Naive B cell (primary cell): ENCODE measurements around the gene SEZ6. TPM values are rescaled to one million over a fixed set of nuclear protein-coding genes. Genes with fewer than 3 reads are reported as not detected.

ENCODE experiments used
- ATAC-seq, 2 donors: fragments of 150-1000 bp; cut with Tn5 transposase; 2 replicates each; pipeline ENCODE4 v1.10.0; 2021; ENCODE audit warnings: low read depth in 2 of 2, mild to moderate bottlenecking in 2 of 2, moderate library complexity in 2 of 2
- DNase-seq: peaks from one replicate; pipeline ENCODE4 v3.0.0; 2022
- H3K27ac Mint-ChIP-seq, 6 donors: one replicate each; pipeline ENCODE4 v1.8.0; 2020 to 2022; ENCODE audit warnings: mild to moderate bottlenecking in 6 of 6, mixed read lengths in 6 of 6, moderate library complexity in 5 of 6, inconsistent platforms in 2 of 6
- H3K27me3 Mint-ChIP-seq, 3 donors: one replicate each; pipeline ENCODE4 v1.8.0; 2021 to 2022; ENCODE audit warnings: mixed read lengths in 3 of 3, mild to moderate bottlenecking in 1 of 3
- H3K36me3 Mint-ChIP-seq, 2 donors: one replicate each; pipeline ENCODE4 v1.8.0; 2020 to 2022; ENCODE audit warnings: mixed read lengths in 2 of 2, inconsistent platforms in 1 of 2, mild to moderate bottlenecking in 1 of 2
- H3K4me1 Mint-ChIP-seq, 3 donors: one replicate each; pipeline ENCODE4 v1.8.0; 2020 to 2022; ENCODE audit warnings: mixed read lengths in 3 of 3, inconsistent platforms in 1 of 3, mild to moderate bottlenecking in 1 of 3, moderate library complexity in 1 of 3
- H3K4me3 Mint-ChIP-seq, 8 donors: one replicate each; pipeline ENCODE4 v1.8.0; 2020 to 2022; ENCODE audit warnings: mild to moderate bottlenecking in 8 of 8, mixed read lengths in 8 of 8, moderate library complexity in 8 of 8, inconsistent platforms in 2 of 8
- H3K9me3 Mint-ChIP-seq, 7 donors: one replicate each; pipeline ENCODE4 v1.8.0; 2020 to 2022; ENCODE audit warnings: mixed read lengths in 7 of 7, mild to moderate bottlenecking in 5 of 7, inconsistent platforms in 2 of 7, moderate library complexity in 1 of 7
- polyA plus RNA-seq, 6 donors: library from polyadenylated mRNA; unstranded; fragments of 300-500 nt; fragmentation: Illumina TruSeq; gene quantifications; one replicate each; pipeline ENCODE4 v1.2.3, GENCODE V29; 2021; ENCODE audit warnings: low read depth in 6 of 6

SEZ6 gene
- polyA plus RNA-seq, 6 donors from 2014 or later, result 0.41 to 3.6 (median 1.7) TPM

GRCh38 chr17:28912938-28913333 lies 92.9 kb downstream of the SEZ6 start:
- H3K27me3 Mint-ChIP-seq, result no peaks in the 10 kb centered on the region
- DNase-seq (no peak), ATAC-seq (no peak)
- H3K36me3 Mint-ChIP-seq, result peaks cover 10 to 15% of the 10 kb centered on the region in 2 donors
- no peak overlapping the region for H3K4me3 Mint-ChIP-seq
- no peaks in the 10 kb centered on the region for H3K4me1 Mint-ChIP-seq
- H3K27ac Mint-ChIP-seq, result peak overlapping the region in 1 of 6 donors; percentile 38
- H3K9me3 Mint-ChIP-seq, result no peaks in the 10 kb centered on the region

GRCh38 chr17:28912281-28912937 lies 93.4 kb downstream of the SEZ6 start:
- peaks cover 15% of the 10 kb centered on the region in 2 donors for H3K36me3 Mint-ChIP-seq
- H3K4me3 Mint-ChIP-seq, result no peak overlapping the region
- H3K27ac Mint-ChIP-seq, result no peak overlapping the region
- H3K4me1 Mint-ChIP-seq, result no peaks in the 10 kb centered on the region
- ATAC-seq (no peak), DNase-seq (no peak)
- no peaks in the 10 kb centered on the region for H3K27me3 Mint-ChIP-seq
- no peaks in the 10 kb centered on the region for H3K9me3 Mint-ChIP-seq

GRCh38 chr17:28911411-28912045 lies 94.3 kb downstream of the SEZ6 start:
- H3K27ac Mint-ChIP-seq, result peak overlapping the region in 1 of 6 donors; percentile 33
- peaks cover 13 to 18% of the 10 kb centered on the region in 2 donors for H3K36me3 Mint-ChIP-seq
- H3K27me3 Mint-ChIP-seq, result no peaks in the 10 kb centered on the region

GRCh38 chr17:28910534-28910933 lies 95.3 kb downstream of the SEZ6 start:
- Mint-ChIP-seq H3K9me3 (no peaks in the 10 kb centered on the region), H3K36me3 (peaks cover 9 to 18% of the 10 kb centered on the region in 2 donors)
- ATAC-seq, result no peak

More at GRCh38 chr17:28911411-28912045, 94.3 kb downstream of the SEZ6 start:
- ATAC-seq (no peak), DNase-seq (no peak)
- Mint-ChIP-seq H3K4me1 (no peaks in the 10 kb centered on the region), H3K9me3 (no peaks in the 10 kb centered on the region), H3K4me3 (no peak overlapping the region)

GRCh38 chr17:28908640-28909167 lies 97.1 kb downstream of the SEZ6 start:
- Mint-ChIP-seq H3K36me3 (peaks cover 0 to 8% of the 10 kb centered on the region in 2 donors), H3K27ac (peak overlapping the region in 1 of 6 donors; percentile 9), H3K9me3 (no peaks in the 10 kb centered on the region), H3K4me1 (peaks cover 0 to 5% (median 3%) of the 10 kb centered on the region in 3 donors), H3K27me3 (no peaks in the 10 kb centered on the region), H3K4me3 (no peak overlapping the region)
- ATAC-seq (no peak), DNase-seq (no peak)

More at GRCh38 chr17:28910534-28910933, 95.3 kb downstream of the SEZ6 start:
- no peak for DNase-seq
- H3K27ac Mint-ChIP-seq, result no peak overlapping the region
- H3K4me3 Mint-ChIP-seq, result no peak overlapping the region
- H3K27me3 Mint-ChIP-seq, result no peaks in the 10 kb centered on the region
- no peaks in the 10 kb centered on the region for H3K4me1 Mint-ChIP-seq

- Mint-ChIP-seq H3K4me1 (peaks cover 7 to 13% (median 10%) of the 10 kb centered on the region in 3 donors), H3K9me3 (no peaks in the 10 kb centered on the region), H3K27ac (peak overlapping the region in 1 of 6 donors; percentile 42), H3K36me3 (peaks cover 0 to 8% of the 10 kb centered on the region in 2 donors), H3K27me3 (no peaks in the 10 kb centered on the region), H3K4me3 (no peak overlapping the region)
- no peak for DNase-seq
- no peak for ATAC-seq
These were observed 97.9 kb downstream of the SEZ6 start for GRCh38 chr17:28907709-28908475.

- Mint-ChIP-seq H3K9me3 (no peaks in the 10 kb centered on the region), H3K4me3 (peak overlapping the region in 2 of 8 donors; percentile 5 to 46), H3K36me3 (peaks cover 0 to 8% of the 10 kb centered on the region in 2 donors), H3K4me1 (peaks cover 11 to 17% (median 14%) of the 10 kb centered on the region in 3 donors), H3K27me3 (no peaks in the 10 kb centered on the region), H3K27ac (peak overlapping the region in 3 of 6 donors; percentile 64 to 88 (median 72))
- DNase-seq (no peak), ATAC-seq (no peak)
These were observed 99.0 kb downstream of the SEZ6 start for GRCh38 chr17:28906706-28907438.

- peaks cover 17 to 22% (median 18%) of the 10 kb centered on the region in 3 donors for H3K4me1 Mint-ChIP-seq
- H3K4me3 Mint-ChIP-seq, result peak overlapping the region in 2 of 8 donors; percentile 5 to 46
- ATAC-seq, result no peak
- H3K36me3 Mint-ChIP-seq, result peaks cover 0 to 8% of the 10 kb centered on the region in 2 donors
- no peaks in the 10 kb centered on the region for H3K27me3 Mint-ChIP-seq
- DNase-seq, result no peak
- peak overlapping the region in 1 of 6 donors; percentile 88 for H3K27ac Mint-ChIP-seq
- H3K9me3 Mint-ChIP-seq, result no peaks in the 10 kb centered on the region
These were observed 99.6 kb downstream of the SEZ6 start for GRCh38 chr17:28906276-28906675.

Other genes starting within 250 kb of the SEZ6 start
- gene FAM222B, start 163.2 kb downstream of the SEZ6 start, polyA plus RNA-seq, result 10 to 100 TPM in 2 of 6 donors, 1 to 10 TPM in 4; 6.6 to 19.4 (median 8.2) TPM
- gene ERAL1, start 151.0 kb downstream of the SEZ6 start, polyA plus RNA-seq, result 10 to 100 TPM; 37.0 to 50.3 (median 46.2) TPM
- 100 to 1,000 TPM; 431 to 655 (median 460) TPM for gene FLOT2, start 108.3 kb downstream of the SEZ6 start, polyA plus RNA-seq
- gene DHRS13, start 103.0 kb downstream of the SEZ6 start, polyA plus RNA-seq, result 10 to 100 TPM in 5 of 6 donors, 1 to 10 TPM in 1; 9.4 to 17.3 (median 11.5) TPM
- gene PHF12, start 54.5 kb downstream of the SEZ6 start, polyA plus RNA-seq, result 10 to 100 TPM in 1 of 6 donors, 1 to 10 TPM in 4, under 1 TPM in 1; 0.71 to 11.8 (median 5.5) TPM
- 1 to 10 TPM in 3 of 6 donors, under 1 TPM in 3; 0.23 to 2.8 (median 0.98) TPM for gene PIPOX, start 37.1 kb upstream of the SEZ6 start, polyA plus RNA-seq
- 10 to 100 TPM in 5 of 6 donors, 1 to 10 TPM in 1; 5.1 to 51.6 (median 17.0) TPM for gene MYO18A, start 174.4 kb upstream of the SEZ6 start, polyA plus RNA-seq
- gene CRYBA1, start 240.8 kb upstream of the SEZ6 start, polyA plus RNA-seq, result not detected